H1 (cell line): Measurements from ENCODE around the gene MRPL42. TPM values are rescaled to one million over a fixed set of nuclear protein-coding genes. Genes with fewer than 3 reads are reported as not detected.

ENCODE experiments used
- CTCF ChIA-PET: fragments of 300-600 bp; sonication (Branson Sonifier 250); formaldehyde crosslinking; loops from one replicate; lab custom pipeline; 2021; ENCODE audit not compliant: partially characterized antibody; lab: Charles Lee
- POLR2A ChIA-PET: fragments of 300-600 bp; sonication (Branson Sonifier 250); formaldehyde crosslinking; loops from one replicate; lab custom pipeline; 2021; ENCODE audit warnings: inconsistent platforms; ENCODE audit not compliant: partially characterized antibody; lab: Charles Lee
- DNase-seq, 2 experiments: peaks; one replicate each; pipeline versions ENCODE4 v3.0.0 to v3.0.0-alpha.2; 2010 to 2022; ENCODE audit warnings: low spot score in 2 of 2, low read depth in 1 of 2, mixed read lengths in 1 of 2
- FAIRE-seq: peaks from 2 replicates; lab custom pipeline; 2011; peaks lifted over from hg19 to GRCh38; lab: Jason Lieb, UNC
- H2AFZ ChIP-seq: 2 replicates; pipeline ENCODE4 v1.8.1; 2012; ENCODE audit warnings: low read length, inconsistent platforms
- H2AK5ac ChIP-seq: 2 replicates; pipeline ENCODE4 v1.6.1; 2013; ENCODE audit warnings: low read depth, low read length
- H2BK120ac ChIP-seq: replicated peaks from 2 replicates; pipeline ENCODE3; 2013; ENCODE audit warnings: low read depth, low read length, inconsistent platforms
- H2BK12ac ChIP-seq: 2 replicates; pipeline ENCODE4 v1.6.1; 2013; ENCODE audit warnings: low read depth, low read length
- H2BK15ac ChIP-seq: 2 replicates; pipeline ENCODE4 v1.6.1; 2013; ENCODE audit warnings: low read length
- H2BK20ac ChIP-seq: 2 replicates; pipeline ENCODE4 v1.6.1; 2013; ENCODE audit warnings: low read length
- H2BK5ac ChIP-seq: 2 replicates; pipeline ENCODE4 v1.6.1; 2013; ENCODE audit warnings: low read depth, low read length
- H3K14ac ChIP-seq: 2 replicates; pipeline ENCODE4 v1.6.1; 2013; ENCODE audit warnings: inconsistent platforms; ENCODE audit not compliant: insufficient read length
- H3K18ac ChIP-seq: 2 replicates; pipeline ENCODE4 v1.6.1; 2013; ENCODE audit warnings: low read length; ENCODE audit errors: extremely low read depth
- H3K23ac ChIP-seq: 2 replicates; pipeline ENCODE4 v1.6.1; 2013; ENCODE audit warnings: inconsistent platforms; ENCODE audit not compliant: insufficient read length
- H3K23me2 ChIP-seq: 2 replicates; pipeline ENCODE4 v1.6.1; 2013; ENCODE audit warnings: low read depth, low read length
- H3K27ac ChIP-seq: 2 replicates; pipeline ENCODE4 v1.6.1; 2011; ENCODE audit warnings: low read depth, low read length, inconsistent platforms
- H3K27me3 ChIP-seq, 4 experiments: replicated peaks in 1 of 4; 1 replicate in 1 of 4; 2 replicates in 3 of 4; pipeline versions ENCODE4 v1.6.1 to v1.8.1; 2011 to 2013; ENCODE audit warnings: low read length in 3 of 4, mild to moderate bottlenecking in 3 of 4, inconsistent platforms in 2 of 4, mixed read lengths in 2 of 4, moderate library complexity in 1 of 4; ENCODE audit not compliant: control insufficient read depth in 3 of 4, insufficient read depth in 3 of 4; ENCODE audit errors: extremely low read depth in 1 of 4
- H3K36me3 ChIP-seq, 4 experiments: 2 replicates each; pipeline versions ENCODE4 v1.6.1 to v1.8.1; 2011 to 2013; ENCODE audit warnings: mild to moderate bottlenecking in 4 of 4, low read length in 3 of 4, moderate library complexity in 2 of 4, control low read depth in 1 of 4, inconsistent platforms in 1 of 4; ENCODE audit not compliant: insufficient read depth in 4 of 4, control insufficient read depth in 2 of 4
- H3K4ac ChIP-seq: replicated peaks from 2 replicates; pipeline ENCODE3; 2013; ENCODE audit warnings: low read length, low read depth, mixed read lengths, inconsistent platforms; ENCODE audit not compliant: insufficient read length
- H3K4me1 ChIP-seq, 4 experiments: replicated peaks in 1 of 4; 1 replicate in 1 of 4; 2 replicates in 3 of 4; pipeline versions ENCODE4 v1.6.1 to v1.8.1; 2011 to 2013; ENCODE audit warnings: low read length in 3 of 4, inconsistent platforms in 2 of 4, mixed read lengths in 1 of 4; ENCODE audit not compliant: insufficient read depth in 4 of 4, control insufficient read depth in 3 of 4
- H3K4me2 ChIP-seq, 2 experiments: 2 replicates each; pipeline versions ENCODE4 v1.6.1 to v1.8.1; 2011 to 2013; ENCODE audit warnings: low read depth in 2 of 2, low read length in 2 of 2, control low read depth in 1 of 2, inconsistent platforms in 1 of 2, mild to moderate bottlenecking in 1 of 2; ENCODE audit not compliant: insufficient read depth in 1 of 2
- H3K4me3 ChIP-seq, 4 experiments: fragments of 200-600, 300-600 bp in 1 of 4; sonication (generic), shearing (Covaris generic), sonication (Bioruptor Twin) in 1 of 4; 2 replicates each; pipeline versions ENCODE4 v1.5.1 to v1.8.1; 2011 to 2016; ENCODE audit warnings: low read length in 4 of 4, low read depth in 3 of 4, control low read depth in 2 of 4, inconsistent platforms in 2 of 4, mild to moderate bottlenecking in 2 of 4, mixed read lengths in 1 of 4, moderate library complexity in 1 of 4; ENCODE audit not compliant: insufficient read depth in 2 of 4; ENCODE audit errors: extremely low read depth in 1 of 4
- H3K56ac ChIP-seq: replicated peaks from 2 replicates; pipeline ENCODE3; 2013; ENCODE audit warnings: low read depth, mild to moderate bottlenecking, mixed read lengths, low read length, inconsistent platforms; ENCODE audit not compliant: insufficient read length
- H3K79me1 ChIP-seq: 2 replicates; pipeline ENCODE4 v1.6.1; 2013; ENCODE audit warnings: low read depth, low read length, control low read depth
- H3K79me2 ChIP-seq, 2 experiments: 2 replicates each; pipeline versions ENCODE4 v1.6.1 to v1.8.1; 2012 to 2013; ENCODE audit warnings: low read length in 2 of 2, mild to moderate bottlenecking in 2 of 2, inconsistent platforms in 1 of 2; ENCODE audit not compliant: insufficient read depth in 2 of 2, control insufficient read depth in 1 of 2
- H3K9ac ChIP-seq, 4 experiments: replicated peaks in 1 of 4; 1 replicate in 1 of 4; 2 replicates in 3 of 4; pipeline versions ENCODE4 v1.6.1 to v1.8.1; 2011 to 2013; ENCODE audit warnings: low read depth in 3 of 4, low read length in 3 of 4, control low read depth in 2 of 4, mild to moderate bottlenecking in 2 of 4, moderate library complexity in 2 of 4, inconsistent platforms in 1 of 4; ENCODE audit errors: extremely low read depth in 1 of 4
- H3K9me3 ChIP-seq, 2 experiments: 2 replicates each; pipeline versions ENCODE4 v1.6.1 to v1.8.1; 2012 to 2013; ENCODE audit warnings: mild to moderate bottlenecking in 2 of 2, moderate library complexity in 2 of 2, control low read depth in 1 of 2, inconsistent platforms in 1 of 2, low read depth in 1 of 2, low read length in 1 of 2, mixed read lengths in 1 of 2; ENCODE audit not compliant: insufficient read depth in 2 of 2
- H4K20me1 ChIP-seq, 2 experiments: replicated peaks in 1 of 2; 2 replicates each; pipeline versions ENCODE3 to v1.8.1; 2011 to 2013; ENCODE audit warnings: inconsistent platforms in 2 of 2, low read length in 2 of 2, mild to moderate bottlenecking in 1 of 2; ENCODE audit not compliant: insufficient read depth in 2 of 2, control insufficient read depth in 1 of 2
- H4K5ac ChIP-seq: 2 replicates; pipeline ENCODE4 v1.6.1; 2013; ENCODE audit warnings: low read length, low read depth, mixed read lengths, inconsistent platforms; ENCODE audit not compliant: insufficient read length
- H4K8ac ChIP-seq: 2 replicates; pipeline ENCODE4 v1.8.0; 2013; ENCODE audit warnings: mild to moderate bottlenecking, moderate library complexity, low read length, inconsistent platforms; ENCODE audit not compliant: insufficient read depth; ENCODE audit errors: extremely low read depth
- H4K91ac ChIP-seq: replicated peaks from 2 replicates; pipeline ENCODE3; 2013; ENCODE audit warnings: low read length, mixed read lengths, inconsistent platforms; ENCODE audit not compliant: insufficient read length
- CTBP2 ChIP-seq: IDR thresholded peaks from 2 replicates; pipeline ENCODE4 v1.7.0; 2011; ENCODE audit warnings: borderline replicate concordance, mild to moderate bottlenecking, moderate library complexity, mixed read lengths, low read length; ENCODE audit not compliant: insufficient read depth, insufficient read length
- FOSL1 ChIP-seq: IDR thresholded peaks from 2 replicates; pipeline ENCODE4 v1.6.1; 2011; ENCODE audit warnings: mild to moderate bottlenecking, low read depth, low read length, moderate library complexity; ENCODE audit not compliant: insufficient read depth
- RFX5 ChIP-seq: IDR thresholded peaks from 2 replicates; pipeline ENCODE4 v1.6.1; 2011; ENCODE audit warnings: low read depth, low read length, improper control_type of control experiment, borderline replicate concordance
- TBP ChIP-seq: IDR thresholded peaks from 2 replicates; pipeline ENCODE4 v1.6.1; 2011; ENCODE audit warnings: low read depth, low read length, improper control_type of control experiment
- YY1 ChIP-seq: IDR thresholded peaks from 2 replicates; pipeline ENCODE4 v1.6.1; 2011; ENCODE audit warnings: low read depth, mild to moderate bottlenecking, low read length
- WGBS, 2 experiments: shearing (Covaris generic) in 1 of 2; methylation state at CpG; one replicate each; pipeline versions ENCODE4 v1.1.6 to v1.1.7; 2013 to 2015; ENCODE audit warnings: low lambda C conversion rate in 2 of 2, mixed read lengths in 2 of 2, inconsistent platforms in 1 of 2, low coverage in 1 of 2, missing lambda C conversion rate in 1 of 2; ENCODE audit not compliant: insufficient replicate concordance in 2 of 2, insufficient coverage in 1 of 2, insufficient read length in 1 of 2; ENCODE audit errors: extremely low coverage in 1 of 2, missing lambda C conversion rate in 1 of 2; 5-methylcytosine and 5-hydroxymethylcytosine counted together
- polyA plus RNA-seq, 7 experiments: library from polyadenylated mRNA; depleted of rRNA in 3 of 7; stranded (reverse) in 5 of 7; unstranded in 2 of 7; fragments of >200 nt in 5 of 7; fragments of 200-250 nt in 2 of 7; gene quantifications; 1 replicate in 5 of 7; 2 replicates in 1 of 7; 4 replicates in 1 of 7; pipeline versions ENCODE4 v1.2.1 to v1.2.3, GENCODE V29; 2011 to 2013; ENCODE audit warnings: missing spikeins in 2 of 7, mixed read lengths in 2 of 7
- total RNA-seq: library from RNA; stranded (reverse); fragmentation: NEBNext Ultra II Directional; extraction: Animal tissue kit (Norgen Biotek cat#: 25700); gene quantifications from 2 replicates; pipeline ENCODE4 v1.2.1, GENCODE V29; 2021

The MRPL42 gene
- total and polyA plus RNA-seq, 2 of the 8 experiments (the other 6 are each of a cell fraction or from before 2014, with no cell fraction given): 110 to 176 TPM

DNA sequence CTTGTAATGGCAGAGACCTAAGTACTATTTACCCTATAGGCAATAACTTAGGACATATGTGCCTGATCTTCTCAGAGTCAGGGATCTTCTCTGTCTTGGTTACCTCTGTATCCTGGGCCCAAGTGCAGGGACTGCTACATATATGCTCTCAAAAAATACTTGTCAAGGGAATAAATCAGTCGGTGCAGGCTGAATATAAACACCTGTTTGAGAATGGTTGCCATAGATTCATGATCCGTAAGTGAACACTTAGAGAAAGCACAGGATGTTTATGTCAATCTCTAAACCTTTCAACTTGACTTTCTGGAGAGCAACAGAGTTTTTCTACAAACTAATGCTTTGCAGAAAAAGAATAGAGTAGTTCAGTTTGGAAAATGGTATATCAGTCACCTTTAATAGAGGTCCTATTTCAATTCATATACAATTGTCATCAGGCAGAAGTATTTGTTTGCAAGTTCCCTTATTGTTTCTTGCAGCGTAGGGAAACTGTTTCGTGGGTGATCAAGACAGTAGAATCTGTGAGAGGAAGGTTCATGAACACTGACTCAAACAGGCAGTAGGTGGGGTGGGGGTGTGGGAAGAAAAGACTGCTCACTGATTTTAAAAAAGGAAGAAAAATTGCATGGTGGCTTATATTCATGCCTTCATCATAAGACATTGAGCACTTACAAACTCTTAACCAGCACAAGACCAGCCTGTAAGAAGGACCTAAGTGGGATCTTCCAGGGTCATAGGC is 19.6 kb upstream of the MRPL42 start:
- no peak overlapping the region for H3K27ac ChIP-seq
- no peak overlapping the region for H3K4me3 ChIP-seq
- H4K8ac ChIP-seq: no peak overlapping the region
- H2BK12ac ChIP-seq: no peak overlapping the region
- no peak overlapping the region for H2BK5ac ChIP-seq
- peaks cover 0 to 10% of the 10 kb centered on the region in 2 experiments; a peak in 2 of 4 replicates for H3K79me2 ChIP-seq
- CTCF ChIA-PET: no interaction called here
- H4K91ac ChIP-seq: no peak overlapping the region
- POLR2A ChIA-PET: no interaction called here
- H3K4me2 ChIP-seq: no peak overlapping the region
- H3K79me1 ChIP-seq: no peaks in the 10 kb centered on the region
- no peak overlapping the region for H3K18ac ChIP-seq
- no peak overlapping the region for H2BK120ac ChIP-seq
- no peak overlapping the region for H3K4ac ChIP-seq
- TF ChIP-seq RFX5: no peak
- TF ChIP-seq TBP: no peak
- no peak for TF ChIP-seq CTBP2
- TF ChIP-seq FOSL1: no peak
- TF ChIP-seq YY1: no peak
- 97% methylated on average over 4 of the region's 4 CpGs; no CpG with 5 or more reads in 1 of the 2 experiments for WGBS, 2 experiments
- no peak overlapping the region for H3K56ac ChIP-seq
- no peaks in the 10 kb centered on the region for H4K20me1 ChIP-seq
- H3K23ac ChIP-seq: no peak overlapping the region
- FAIRE-seq (no peak), DNase-seq (no peak)
- no peak overlapping the region for H2AFZ ChIP-seq
- H3K14ac ChIP-seq: no peak overlapping the region
- no peaks in the 10 kb centered on the region for H3K9me3 ChIP-seq
- no peak overlapping the region for H3K9ac ChIP-seq
- no peak overlapping the region for H2BK20ac ChIP-seq
- peaks cover 2% of the 10 kb centered on the region; the same call in 1 of the 2 replicates for H3K23me2 ChIP-seq
- H3K36me3 ChIP-seq: no peaks in the 10 kb centered on the region
- H3K4me1 ChIP-seq: no peaks in the 10 kb centered on the region
- H2AK5ac ChIP-seq: no peak overlapping the region
- H3K27me3 ChIP-seq: no peaks in the 10 kb centered on the region
- H4K5ac ChIP-seq: no peak overlapping the region
- H2BK15ac ChIP-seq: no peak overlapping the region
